GM18498 (cell line): ENCODE results near the gene XBP1.
"Not testable (repeated sequence)": the region's sequence is repeated elsewhere in the genome, so short reads cannot be mapped to it uniquely, and the experiment has no call there.

ENCODE experiments used
- ATAC-seq: cut with Tn5 transposase; IDR thresholded peaks from one replicate; pipeline ENCODE4 v1.9.1; 2021; ENCODE audit warnings: mild to moderate bottlenecking, moderate library complexity; ENCODE audit not compliant: unreplicated experiment

XBP1 gene

DNA sequence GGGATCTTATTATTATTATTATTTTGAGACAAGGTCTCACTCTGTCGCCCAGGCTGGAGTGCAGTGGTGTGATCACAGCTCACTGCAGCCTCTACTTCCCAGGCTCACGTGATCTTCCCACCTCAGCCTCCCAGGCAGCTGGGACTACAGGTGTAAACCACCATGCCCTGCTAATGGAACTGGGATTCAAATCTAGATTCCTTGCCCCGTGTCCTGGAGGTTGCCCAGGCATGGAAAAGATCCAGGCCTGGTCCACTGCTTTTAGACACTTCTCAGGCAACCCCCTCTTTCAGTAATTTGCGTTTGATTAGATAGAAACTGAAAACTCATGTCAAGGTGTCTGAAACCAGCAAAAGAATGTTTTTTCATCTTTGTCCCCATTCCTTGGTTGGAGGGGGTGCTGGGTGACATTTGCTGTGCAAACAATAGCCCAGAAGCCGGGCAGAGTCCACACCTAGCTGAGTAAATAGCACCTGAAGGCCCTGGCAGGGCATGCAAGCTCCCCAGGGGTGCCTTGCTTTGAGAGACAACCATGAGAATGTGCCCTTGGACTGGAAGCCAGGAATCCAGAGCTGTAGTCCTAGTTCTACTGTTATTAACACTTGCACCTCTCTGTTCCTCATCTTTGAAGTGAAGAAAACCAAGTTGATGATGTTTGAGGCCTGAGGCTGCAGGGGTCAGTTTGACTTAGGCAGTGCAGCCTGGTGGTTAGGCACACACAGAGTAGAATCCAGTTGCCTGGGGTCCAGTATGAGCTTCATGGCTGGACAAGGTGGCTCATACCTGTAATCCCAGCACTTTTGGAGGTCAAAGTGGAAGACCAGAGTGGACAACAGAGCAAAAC lies 19.1 kb upstream of the XBP1 start:
- ATAC-seq = peak; percentile 66

DNA sequence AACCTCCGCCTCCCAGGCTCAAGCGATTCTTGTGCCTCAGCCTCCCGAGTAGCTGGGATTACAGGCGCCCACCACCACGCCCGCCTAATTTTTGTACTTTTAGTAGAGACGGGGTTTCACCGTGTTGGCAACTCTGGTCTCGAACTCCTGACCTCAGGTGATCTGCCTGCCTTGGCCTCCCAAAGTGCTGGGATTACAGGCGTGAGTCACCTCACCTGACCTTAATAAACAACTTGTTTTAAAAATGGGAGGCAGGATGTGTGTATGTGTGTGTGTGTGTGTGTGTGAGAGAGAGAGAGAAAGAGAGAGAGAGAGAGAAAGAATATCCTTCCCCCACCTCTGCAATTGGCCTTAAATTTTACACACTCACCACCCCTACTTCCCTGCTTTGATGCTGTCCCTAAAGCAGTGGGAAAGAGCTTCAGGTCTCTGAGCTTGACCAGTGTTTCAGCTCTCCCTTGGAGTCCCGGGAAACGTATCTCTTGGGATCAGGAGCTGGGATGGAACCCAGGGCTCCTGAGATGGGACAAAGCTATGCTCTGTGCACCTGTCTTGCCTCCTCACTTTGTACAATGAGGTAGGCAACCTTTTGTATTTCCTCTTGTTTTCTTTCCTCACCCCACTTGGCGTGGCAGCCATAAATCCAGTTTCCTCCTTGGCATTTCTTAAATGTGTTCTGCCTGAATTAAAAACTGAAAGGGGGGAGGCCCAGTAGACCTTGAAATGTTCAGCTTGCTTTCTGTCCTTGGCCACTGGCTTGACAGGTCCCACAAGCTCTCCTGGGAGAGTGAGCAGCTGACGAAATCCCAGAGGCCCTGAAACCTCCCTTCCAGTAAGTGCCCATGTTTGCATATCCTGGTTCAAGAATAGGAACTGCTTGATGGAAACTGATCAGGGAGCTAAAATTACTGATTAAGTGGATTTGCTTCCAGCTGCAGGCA lies 17.8 kb upstream of the XBP1 start:
- ATAC-seq = no peak

DNA sequence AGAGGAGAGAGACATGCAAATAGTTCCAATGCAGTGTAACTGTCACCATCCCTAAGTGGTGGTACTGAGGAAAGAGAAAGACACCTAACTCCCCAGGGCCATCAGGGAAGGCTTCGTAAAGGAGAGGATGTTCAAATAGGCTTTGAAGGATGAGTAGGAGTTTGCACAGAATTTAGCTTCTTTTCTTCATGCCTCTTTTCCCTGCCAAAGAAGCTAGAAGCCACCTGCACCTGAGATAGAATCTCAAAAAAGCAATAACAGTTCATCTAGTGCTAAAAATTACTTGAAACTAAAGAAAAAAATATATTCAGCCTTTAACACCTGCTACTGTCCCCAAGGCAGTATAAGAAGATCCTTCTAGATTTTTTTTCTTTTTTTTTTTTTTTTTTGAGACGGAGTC lies 16.7 kb upstream of the XBP1 start:
- ATAC-seq = no peak

DNA sequence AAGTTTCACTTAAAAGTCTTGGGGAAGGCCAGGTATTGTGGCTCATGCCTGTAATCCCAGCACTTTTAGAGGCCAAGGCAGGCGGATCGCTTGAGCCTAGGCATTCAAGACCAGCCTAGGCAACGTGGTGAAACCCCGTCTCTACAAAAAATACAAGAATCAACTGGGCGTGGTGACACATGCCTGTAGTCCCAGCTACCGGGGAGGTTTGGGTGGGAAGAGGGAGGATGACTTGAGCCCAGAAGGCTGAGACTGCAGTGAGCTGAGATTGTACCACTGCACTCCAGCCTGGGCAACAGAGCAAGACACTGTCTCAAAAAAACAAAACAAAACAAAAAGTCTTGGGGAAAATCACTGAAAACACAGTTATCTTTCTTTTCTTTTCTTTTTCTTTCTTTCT lies 15.4 kb upstream of the XBP1 start:
- no peak for ATAC-seq

DNA sequence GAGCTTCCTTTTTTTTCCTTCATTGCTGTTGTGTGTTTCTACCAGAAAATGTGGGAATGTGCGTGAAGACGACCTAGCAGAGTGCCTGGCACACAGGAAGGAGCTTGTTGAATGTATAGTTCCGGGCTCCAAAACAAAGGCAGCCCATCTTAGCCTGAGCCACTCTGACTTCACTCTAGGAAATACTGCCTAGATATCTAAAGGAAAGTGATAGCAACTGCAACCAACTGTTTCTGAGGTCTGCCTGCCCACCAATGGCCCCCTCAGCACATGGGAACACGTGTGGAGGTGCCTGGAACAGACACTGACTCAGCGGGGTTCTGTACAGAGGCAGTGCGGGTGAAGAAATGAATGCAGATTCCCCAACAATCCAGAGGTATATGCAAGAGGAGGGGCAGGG lies 14.7 kb upstream of the XBP1 start:
- no peak for ATAC-seq

DNA sequence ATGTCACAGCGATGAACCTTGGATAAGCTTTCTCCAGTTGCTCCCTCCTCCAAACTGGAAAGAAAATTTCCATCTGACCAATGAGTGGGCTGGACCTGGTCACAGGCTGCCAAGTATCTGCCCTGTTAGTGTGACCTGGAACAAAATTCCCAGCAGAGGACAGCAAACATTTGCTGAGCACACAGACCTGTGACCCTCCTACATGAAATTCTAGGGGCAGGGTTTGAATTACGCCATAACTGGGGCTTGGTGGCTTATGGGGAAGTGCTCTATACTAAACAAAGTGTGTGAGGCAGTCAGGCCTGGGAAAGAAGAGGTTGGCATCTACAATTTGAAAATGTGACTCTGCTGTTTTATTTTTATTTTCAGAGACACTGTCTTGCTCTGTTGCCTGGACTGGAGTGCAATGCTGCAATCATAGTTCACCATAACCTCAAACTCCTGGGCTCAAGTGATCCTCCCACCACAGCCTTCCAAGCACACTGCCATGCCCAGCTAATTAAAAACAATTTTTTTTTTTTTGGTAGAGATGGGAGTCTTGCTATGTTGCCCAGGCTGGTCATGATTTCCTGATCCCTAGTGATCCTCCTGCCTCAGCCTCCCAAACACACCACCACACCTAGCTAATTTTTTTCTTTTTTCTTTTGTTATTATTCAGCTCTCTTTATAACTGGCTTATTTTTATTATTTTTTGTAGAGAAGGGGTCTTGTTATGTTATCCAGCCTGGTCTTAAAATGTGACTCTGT lies 13.6 kb upstream of the XBP1 start:
- no peak for ATAC-seq

DNA sequence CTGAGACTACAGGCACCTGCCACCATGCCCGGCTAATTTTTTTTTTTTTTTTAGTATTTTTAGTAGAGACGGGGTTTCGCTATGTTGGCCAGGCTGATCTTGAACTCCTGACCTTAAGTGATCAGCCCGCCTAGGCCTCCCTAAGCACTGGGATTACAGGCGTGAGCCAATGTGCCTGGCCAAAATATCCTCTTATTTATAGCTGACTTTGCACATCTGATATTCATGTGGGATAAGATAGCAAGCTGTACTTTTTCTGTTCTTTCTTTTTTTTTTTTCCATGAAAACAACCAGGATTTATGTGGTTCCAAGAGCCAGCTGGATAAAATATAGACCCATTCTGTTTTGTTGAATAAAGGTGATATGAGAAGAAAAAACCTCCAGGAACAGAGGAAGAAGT lies 12.1 kb upstream of the XBP1 start:
- no peak for ATAC-seq

DNA sequence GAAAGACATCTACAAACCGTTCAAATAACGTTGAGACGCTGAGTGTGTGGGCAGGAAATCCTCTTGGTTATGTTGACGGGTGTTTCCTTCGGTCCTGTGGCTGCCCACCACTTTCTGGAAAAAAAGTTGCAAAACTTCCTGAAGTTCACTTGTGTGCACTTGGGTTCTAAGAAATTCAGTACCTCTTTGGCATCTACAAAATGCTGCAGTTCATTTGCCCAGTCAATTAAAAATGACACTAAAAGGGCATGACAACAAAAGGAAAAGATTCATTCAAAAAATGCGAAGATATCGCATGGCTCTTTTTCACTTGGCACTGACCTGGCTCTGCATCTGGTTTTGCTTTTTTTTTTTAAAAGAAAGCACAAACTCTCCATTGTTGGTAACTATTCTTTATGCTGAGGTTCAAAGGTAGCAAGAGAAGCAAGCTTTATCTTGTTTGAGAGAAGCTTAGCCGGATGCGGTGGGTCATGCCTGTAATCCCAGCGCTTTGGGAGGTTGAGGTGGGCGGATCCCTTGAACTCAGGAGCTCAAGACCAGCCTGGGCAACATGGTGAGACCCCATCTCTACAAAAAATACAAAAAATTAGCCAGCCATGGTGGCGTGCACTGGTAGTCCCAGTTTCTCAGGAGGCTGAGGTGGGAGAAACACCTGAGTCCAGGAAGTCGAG lies 10.6 kb upstream of the XBP1 start:
- no peak for ATAC-seq

DNA sequence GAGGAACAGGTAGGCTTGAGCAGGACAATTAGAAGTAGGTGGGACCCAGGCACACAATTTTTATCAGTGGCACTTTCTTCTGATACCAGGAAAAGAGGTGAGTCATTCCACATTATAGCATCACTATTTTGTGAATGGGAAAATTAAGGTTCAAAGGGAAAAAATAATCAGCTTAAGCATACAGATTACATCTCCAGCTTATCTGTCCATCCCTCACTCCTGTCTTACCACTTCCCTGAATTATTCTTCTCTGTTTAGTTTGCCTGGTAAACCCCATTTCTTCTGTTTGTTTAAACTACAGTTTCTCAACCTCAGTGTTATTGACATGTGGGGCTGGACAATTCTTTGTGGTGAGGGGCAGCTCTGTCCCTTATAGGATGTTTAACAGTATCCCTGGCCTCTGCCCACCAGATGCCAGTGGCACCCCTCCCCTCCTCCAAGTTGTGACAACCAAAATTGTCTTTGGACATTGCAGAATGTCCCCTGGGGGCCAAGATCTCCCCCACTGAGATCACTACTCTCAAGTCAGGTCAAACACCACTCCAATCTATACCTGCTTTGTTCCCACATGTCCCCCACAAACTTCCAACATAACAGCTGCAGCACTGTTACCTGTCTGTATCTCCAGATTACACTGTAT lies 8.5 kb upstream of the XBP1 start:
- no peak for ATAC-seq

DNA sequence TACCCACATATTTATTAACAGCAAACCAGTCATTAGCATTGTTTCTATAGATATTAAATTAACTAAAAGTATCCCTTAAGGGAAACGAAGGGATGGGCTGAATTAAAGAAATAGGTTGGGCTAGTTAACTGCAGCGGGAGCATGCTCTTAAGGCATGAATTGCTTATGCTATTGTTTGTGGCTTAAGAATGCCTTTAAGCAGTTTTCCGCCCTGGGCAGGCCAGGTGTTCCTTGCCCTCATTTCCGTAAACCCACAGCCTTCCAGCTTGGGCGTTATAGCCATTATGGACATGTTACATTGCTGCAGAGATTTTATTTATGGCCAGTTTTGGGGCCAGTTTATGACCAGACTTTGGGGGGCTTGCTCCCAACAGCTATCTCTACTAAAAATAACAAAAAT lies 5.1 kb upstream of the XBP1 start:
- ATAC-seq = not testable (repeated sequence)

DNA sequence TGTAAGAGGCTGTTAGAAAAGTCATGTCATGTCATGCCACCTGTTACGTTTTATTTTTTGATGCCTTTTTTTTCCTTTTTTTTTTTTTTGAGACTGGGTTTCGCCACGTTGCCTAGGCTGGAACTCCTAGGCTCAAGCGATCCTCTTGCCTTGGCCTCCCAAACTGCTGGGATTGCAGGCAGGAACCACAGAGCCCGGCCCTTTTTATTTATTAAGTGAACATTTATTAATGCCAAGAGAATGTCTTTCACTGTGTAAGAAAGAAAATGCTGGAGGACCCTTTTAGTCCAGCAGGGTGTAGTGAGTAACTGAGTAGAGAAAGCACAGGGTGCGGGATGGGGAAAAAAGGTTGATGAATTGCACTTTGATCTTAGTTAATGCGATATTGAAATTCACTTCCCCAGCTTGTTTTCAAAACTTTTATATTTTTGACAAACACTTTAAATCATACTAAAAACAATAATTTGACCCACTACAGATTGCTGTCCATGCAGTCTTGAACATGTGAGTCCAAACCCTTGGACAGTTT lies 2.3 kb upstream of the XBP1 start:
- no peak for ATAC-seq

DNA sequence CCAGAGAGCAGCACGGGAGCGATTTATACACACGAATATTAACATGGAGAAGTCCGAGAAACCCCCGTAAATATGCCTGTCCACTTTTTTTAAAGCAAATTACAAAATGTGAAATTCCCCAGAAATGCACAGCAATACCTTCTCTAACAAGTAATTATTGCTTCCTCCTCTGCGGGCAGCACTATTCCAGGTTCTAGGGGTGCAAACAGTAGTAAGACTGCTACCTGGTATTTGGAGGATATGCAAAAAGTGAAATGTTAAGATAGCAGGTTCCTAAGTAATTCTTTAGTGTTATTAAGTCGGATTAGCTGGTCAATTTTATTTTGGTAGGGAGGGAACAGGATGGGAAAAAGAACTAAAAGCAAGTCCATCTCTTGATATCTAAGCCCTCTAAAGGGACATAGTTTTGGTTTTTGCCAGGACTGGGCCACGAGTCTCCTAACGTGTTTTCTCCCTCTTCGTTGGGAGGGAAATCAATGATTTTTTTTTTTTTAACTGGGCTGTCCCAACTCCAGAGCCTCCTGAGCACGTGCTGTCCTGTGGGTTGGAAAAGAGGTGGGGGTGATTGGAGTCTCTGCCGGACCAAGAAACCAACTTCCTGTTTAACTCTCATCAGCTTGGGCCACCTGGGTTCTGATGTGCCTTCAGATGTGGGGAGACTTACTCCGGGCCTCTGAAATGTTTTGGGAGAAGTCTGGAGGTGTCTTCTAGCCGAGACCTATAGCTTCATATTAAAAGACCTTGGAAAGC lies 1.7 kb upstream of the XBP1 start:
- ATAC-seq = no peak

DNA sequence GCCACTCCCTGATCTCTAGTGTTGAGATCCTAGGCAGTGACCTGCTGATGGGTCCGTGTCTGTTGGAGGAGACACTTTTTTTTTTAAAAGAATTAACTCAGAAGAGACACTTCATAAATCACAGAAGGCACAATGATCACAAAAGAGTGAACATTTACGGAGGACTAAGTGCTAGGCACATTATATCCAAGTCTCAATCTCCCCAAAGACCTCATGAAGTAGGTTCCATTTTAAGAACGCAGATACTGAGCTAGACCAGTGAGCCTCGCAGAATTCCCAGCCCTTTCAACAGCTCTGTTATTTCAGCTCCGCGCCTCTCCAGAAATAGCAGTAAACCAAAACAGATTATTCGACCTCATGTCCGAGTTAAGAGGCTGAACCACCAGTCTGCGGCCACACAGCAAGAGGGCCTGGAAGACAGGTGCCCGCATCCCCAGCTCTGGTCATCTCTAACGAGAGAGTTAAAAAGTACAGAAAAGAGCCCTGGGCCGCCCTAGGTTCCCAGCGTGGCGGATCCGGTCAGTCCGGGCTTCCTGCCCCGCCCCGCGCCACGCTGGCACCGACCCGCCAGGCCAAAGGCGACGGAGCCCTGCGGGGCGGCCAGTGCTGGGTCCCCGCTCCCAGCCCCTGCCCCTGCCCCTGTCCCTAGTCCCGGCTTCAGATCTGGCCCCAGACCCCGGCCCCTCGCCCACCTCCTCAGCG lies 612 bp downstream of the XBP1 start:
- ATAC-seq = peak; percentile 39

DNA sequence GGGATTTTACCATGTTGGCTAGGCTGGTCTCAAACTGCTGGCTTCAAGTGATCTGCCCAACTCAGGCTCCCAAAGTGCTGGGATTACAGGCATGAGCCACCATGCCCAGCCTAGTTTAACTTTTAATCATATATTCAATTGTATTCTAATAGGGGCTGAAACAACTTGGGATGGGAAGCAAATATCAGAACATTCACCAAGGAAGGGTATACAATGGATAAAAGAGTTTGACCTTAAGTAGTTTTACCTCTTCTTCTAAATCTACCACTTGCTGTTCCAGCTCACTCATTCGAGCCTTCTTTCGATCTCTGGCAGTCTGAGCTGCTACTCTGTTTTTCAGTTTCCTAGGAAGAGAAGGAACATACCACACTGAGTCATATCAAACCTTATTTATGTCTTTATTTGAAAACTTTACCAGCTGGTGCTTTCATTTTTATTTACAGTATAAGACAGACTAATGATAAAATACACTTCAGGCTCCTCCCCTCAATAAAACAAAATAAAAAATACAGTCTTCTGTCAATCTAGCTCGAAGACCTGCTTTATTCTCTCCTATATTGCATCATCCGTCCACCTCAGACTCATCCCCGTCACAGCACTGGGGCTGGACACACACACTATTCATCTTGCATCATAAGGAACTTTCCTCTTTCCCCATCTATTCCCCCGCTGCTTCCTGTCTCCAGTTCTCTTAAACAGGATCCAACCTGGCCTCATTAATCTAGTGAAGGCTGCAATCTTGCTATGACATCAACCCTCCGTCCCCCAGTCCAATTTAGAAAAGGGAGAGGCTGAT lies 1.4 kb downstream of the XBP1 start:
- no peak for ATAC-seq

DNA sequence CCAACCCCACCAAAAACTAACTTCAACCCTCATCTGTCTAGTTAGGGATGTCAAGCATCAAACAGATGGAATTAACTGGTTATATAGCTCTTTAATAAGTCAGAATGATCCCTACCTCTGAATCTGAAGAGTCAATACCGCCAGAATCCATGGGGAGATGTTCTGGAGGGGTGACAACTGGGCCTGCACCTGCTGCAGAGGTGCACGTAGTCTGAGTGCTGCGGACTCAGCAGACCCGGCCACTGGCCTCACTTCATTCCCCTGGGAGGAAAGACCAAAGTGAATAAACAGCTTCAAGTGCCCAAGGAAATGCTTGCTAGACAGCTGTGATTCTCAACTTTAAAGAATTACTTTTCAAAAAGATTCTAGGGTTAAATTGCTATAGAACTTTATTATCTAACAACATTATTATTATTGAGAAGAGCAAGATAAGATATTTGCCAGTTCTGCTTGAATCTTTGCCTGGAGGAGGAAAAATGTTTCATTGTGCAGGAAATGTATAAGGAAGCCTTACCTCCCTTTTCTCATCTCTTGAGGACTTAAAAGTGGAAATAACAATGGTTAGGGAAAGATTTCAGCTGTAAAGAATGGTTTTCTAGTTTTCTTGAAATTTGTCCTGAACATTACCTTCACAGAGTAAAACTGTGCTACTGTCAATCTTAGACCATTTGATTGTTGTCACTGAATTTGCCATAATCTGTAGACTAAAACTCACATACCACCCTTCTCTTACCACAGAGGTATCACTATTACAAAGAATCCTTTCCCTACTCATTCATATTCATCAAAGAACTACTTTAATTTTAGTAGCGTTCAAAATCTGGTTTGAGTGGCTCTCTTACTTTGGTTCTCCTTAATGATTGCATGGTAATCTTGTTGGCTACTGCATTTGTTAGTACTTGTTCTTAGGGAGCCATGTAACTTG lies 4.2 kb downstream of the XBP1 start:
- ATAC-seq = no peak

DNA sequence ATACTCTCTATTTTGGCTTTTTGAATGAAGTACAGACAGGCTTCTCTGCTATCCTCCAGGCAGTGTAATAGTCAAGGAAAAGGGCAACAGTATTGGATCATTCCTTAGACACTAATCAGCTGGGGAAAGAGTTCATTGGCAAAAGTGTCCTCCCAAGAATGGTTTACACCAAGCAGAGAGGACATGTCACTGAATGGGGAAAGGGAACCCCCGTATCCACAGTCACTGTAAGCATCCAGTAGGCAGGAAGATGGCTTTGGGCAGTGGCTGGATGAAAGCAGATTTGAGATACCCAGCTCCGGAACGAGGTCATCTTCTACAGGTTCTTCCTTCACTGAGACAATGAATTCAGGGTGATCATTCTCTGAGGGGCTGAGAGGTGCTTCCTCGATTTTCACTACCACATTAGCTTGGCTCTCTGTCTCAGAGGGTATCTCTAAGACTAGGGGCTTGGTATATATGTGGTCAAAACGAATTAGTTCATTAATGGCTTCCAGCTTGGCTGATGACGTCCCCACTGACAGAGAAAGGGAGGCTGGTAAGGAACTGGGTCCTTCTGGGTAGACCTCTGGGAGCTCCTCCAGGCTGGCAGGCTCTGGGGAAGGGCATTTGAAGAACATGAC lies 5.2 kb downstream of the XBP1 start:
- ATAC-seq = no peak
